ENCODE data around the gene SFXN4.

- TF ChIP-seq, protein P1, sequence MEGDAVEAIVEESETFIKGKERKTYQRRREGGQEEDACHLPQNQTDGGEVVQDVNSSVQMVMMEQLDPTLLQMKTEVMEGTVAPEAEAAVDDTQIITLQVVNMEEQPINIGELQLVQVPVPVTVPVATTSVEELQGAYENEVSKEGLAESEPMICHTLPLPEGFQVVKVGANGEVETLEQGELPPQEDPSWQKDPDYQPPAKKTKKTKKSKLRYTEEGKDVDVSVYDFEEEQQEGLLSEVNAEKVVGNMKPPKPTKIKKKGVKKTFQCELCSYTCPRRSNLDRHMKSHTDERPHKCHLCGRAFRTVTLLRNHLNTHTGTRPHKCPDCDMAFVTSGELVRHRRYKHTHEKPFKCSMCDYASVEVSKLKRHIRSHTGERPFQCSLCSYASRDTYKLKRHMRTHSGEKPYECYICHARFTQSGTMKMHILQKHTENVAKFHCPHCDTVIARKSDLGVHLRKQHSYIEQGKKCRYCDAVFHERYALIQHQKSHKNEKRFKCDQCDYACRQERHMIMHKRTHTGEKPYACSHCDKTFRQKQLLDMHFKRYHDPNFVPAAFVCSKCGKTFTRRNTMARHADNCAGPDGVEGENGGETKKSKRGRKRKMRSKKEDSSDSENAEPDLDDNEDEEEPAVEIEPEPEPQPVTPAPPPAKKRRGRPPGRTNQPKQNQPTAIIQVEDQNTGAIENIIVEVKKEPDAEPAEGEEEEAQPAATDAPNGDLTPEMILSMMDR (conservative IDR thresholded peaks at IDR 0.05 in 1 of 2, IDR thresholded peaks at IDR 0.05 in 1 of 2; ENCODE audit: low read depth in 1 of 2, low read length in 2 of 2): no peak
- TF ChIP-seq EZH2 (IDR thresholded peaks at IDR 0.05; ENCODE audit: low read length, missing control alignments): no peak
Observed at GRCh38 chr10:119197921-119198320, 32.4 kb upstream of the SFXN4 start.
